Coronary artery (tissue), 2 donors: ENCODE results near the gene HINT3.
"Not testable (repeated sequence)": the region's sequence is repeated elsewhere in the genome, so short reads cannot be mapped to it uniquely, and the experiment has no call there.

Experiments
- DNase-seq: peaks from one replicate; pipeline ENCODE4 v3.0.0-alpha.2; 2017; ENCODE audit warnings: low spot score
- H3K27ac ChIP-seq, 2 donors: fragments of 200-600 bp; sonication (generic); one replicate each; pipeline ENCODE4 v1.5.1; 2016 to 2019
- H3K4me3 ChIP-seq: fragments of 200-600 bp; sonication (generic); 2 replicates; pipeline ENCODE4 v1.5.1; 2016; ENCODE audit warnings: mild to moderate bottlenecking, moderate library complexity
- CTCF ChIP-seq: fragments of 200-600 bp; sonication (generic); IDR thresholded peaks from one replicate; pipeline ENCODE4 v1.5.1; 2019; ENCODE audit warnings: antibody characterized with exemption

HINT3 gene

DNA sequence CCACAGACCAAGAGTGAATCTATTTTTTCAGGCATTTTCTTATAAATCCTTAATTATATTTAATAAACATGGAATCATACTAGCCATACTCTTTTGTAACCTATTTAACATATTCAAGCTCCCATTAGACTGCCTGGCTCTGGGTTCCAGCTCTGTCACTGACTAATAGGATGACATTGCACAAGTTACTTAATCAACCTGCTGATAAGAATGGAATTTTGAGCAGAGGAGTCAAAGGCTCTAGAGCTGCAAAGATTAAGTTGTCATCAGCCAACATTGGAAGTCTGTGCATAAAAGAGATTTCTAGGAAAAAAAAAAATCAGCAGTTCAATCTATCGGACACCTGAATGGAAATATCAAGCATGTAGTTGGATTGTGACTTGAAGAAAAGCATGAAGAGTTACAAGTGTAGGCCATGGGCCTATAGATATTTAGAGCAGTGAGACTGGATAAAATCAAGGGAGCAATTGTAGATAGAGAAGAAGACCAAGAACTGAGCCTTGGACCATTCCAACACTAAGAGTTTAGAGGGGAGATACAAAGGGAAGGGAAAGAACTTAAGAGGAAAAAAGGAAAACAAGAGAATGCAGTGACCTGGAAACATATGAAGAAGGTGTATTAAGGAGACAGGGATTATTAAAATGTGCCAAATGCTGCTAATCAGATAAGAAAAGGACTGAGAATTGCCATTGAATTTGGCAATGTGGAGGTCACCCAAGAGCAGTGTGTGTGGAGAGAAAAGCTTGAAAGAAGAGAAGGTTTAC is 11.0 kb upstream of the HINT3 start:
- no peak overlapping the region for H3K4me3 ChIP-seq
- peak overlapping the region; percentile 10 to 73 for H3K27ac ChIP-seq
- DNase-seq, result no peak
- no peak for TF ChIP-seq CTCF

- DNase-seq, result no peak
- no peak overlapping the region for H3K4me3 ChIP-seq
- H3K27ac ChIP-seq, result peak overlapping the region in 1 of 2 donors; percentile 7
Observed at GRCh38 chr6:125947615-125948014, 9.0 kb upstream of the HINT3 start.

GRCh38 chr6:125948455-125948854 is 8.1 kb upstream of the HINT3 start:
- Histone ChIP-seq H3K4me3 (no peak overlapping the region), H3K27ac (no peak overlapping the region)
- no peak for DNase-seq
- no peak for TF ChIP-seq CTCF

More at GRCh38 chr6:125947615-125948014, 9.0 kb upstream of the HINT3 start:
- TF ChIP-seq CTCF, result no peak

DNA sequence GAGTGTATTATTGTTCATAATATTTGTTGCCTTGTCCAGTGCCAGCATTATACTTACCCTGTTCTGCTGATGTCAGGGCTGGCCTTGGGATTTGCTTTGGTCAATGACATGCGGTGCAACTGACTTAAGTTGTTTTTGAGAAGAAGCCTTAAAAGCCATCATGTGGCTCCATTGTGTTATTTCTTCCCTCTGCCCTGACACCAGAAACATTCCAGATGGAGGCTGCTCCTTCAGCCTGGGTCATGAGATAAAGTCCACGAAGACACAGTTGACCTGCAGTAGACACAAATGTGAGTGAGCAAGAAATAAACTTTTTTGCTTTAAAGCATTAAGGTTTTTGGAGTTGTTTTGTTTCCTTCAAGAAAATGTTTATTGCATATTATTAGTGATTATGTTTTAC is 7.5 kb upstream of the HINT3 start:
- DNase-seq, result no peak
- no peak for TF ChIP-seq CTCF

DNA sequence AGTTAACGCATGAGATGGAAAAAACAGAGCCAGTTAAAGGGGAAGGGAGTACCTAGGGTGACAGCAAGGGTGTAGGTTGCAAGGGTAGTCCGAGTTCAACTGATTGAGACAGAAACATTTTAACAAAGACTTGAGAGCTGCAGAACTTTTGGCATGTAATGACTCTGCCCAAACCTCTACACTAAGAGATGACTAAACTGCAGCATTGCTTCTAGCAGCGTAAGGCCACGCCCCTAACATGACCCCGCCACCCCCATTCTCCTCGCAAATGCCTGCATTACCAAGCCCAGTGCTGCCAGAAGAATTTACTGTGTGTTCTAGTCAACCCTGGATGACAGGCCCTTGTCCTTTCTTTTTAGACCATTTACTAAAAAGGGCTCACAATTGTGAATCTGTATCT is 6.3 kb upstream of the HINT3 start:
- H3K4me3 ChIP-seq, result no peak overlapping the region
- DNase-seq, result no peak
- no peak for TF ChIP-seq CTCF
- no peak overlapping the region for H3K27ac ChIP-seq

More for the DNA sequence above, 7.5 kb upstream of the HINT3 start:
- Histone ChIP-seq H3K4me3 (no peak overlapping the region), H3K27ac (no peak overlapping the region)

DNA sequence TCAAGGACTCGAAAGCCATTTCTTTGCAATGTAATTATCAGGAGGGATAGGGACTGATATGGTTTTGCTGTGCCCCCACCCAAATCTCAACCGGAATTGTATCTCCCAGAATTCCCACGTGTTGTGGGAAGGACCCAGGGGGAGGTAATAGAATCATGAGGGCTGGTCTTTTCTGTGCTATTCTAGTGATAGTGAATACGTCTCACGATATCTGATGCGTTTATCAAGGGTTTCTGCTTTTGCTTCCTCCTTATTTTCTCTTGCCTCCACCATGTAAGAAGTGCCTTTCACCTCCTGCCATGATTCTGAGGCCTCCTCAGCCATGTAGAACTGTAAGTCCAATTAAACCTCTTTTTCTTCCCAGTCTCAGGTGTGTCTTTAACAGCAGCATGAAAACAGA is 5.9 kb upstream of the HINT3 start:
- not testable (repeated sequence) for DNase-seq, H3K27ac ChIP-seq

GRCh38 chr6:125951323-125951722 is 5.2 kb upstream of the HINT3 start:
- TF ChIP-seq CTCF, result no peak
- no peak for DNase-seq
- H3K4me3 ChIP-seq, result no peak overlapping the region
- H3K27ac ChIP-seq, result no peak overlapping the region

More for the DNA sequence above, 5.9 kb upstream of the HINT3 start:
- not testable (repeated sequence) for H3K4me3 ChIP-seq
